PC-3 (cell line): Measurements from ENCODE around the gene CNPY4. TPM values are rescaled to one million over a fixed set of nuclear protein-coding genes. Genes with fewer than 3 reads are reported as not detected.

Source experiments
- ATAC-seq: fragments of 200-7000 bp; cut with Tn5 transposase; 2 replicates; pipeline ENCODE4 v1.9.1; 2020; ENCODE audit warnings: mild to moderate bottlenecking, moderate library complexity
- BruUV-seq: library from RNA; stranded (reverse); fragments of 400-500 nt; replicated peaks from 2 replicates; lab custom pipeline; 2021; lab: Mats Ljungman, UMichigan
- CTCF ChIA-PET: fragments of 300-600 bp; sonication (Branson Sonifier 250); formaldehyde crosslinking; loops from one replicate; lab custom pipeline; 2022; ENCODE audit warnings: antibody characterized with exemption; lab: Charles Lee
- POLR2A ChIA-PET: fragments of 300-600 bp; sonication (Branson Sonifier 250); formaldehyde crosslinking; loops from one replicate; lab custom pipeline; 2022; ENCODE audit warnings: antibody characterized with exemption; ENCODE audit not compliant: unreplicated experiment; lab: Charles Lee
- DNase-seq: peaks from one replicate; pipeline ENCODE4 v3.0.0-alpha.2; 2015
- H2AFZ ChIP-seq: fragments of 300-600 bp; sonication (generic); 2 replicates; pipeline ENCODE4 v1.6.0; 2016; ENCODE audit warnings: antibody characterized with exemption, low read length
- H3F3A ChIP-seq: fragments of 300-600 bp; sonication (generic); one replicate; pipeline ENCODE4 v1.6.0; 2017; ENCODE audit warnings: antibody characterized with exemption, low read length, control low read depth, mild to moderate bottlenecking; ENCODE audit not compliant: unreplicated experiment
- H3K27ac ChIP-seq: fragments of 300-600 bp; sonication (generic); 2 replicates; pipeline ENCODE4 v1.5.1; 2016; ENCODE audit warnings: mild to moderate bottlenecking, low read length
- H3K27me3 ChIP-seq: fragments of 300-600 bp; sonication (generic); 2 replicates; pipeline ENCODE4 v1.6.1; 2016; ENCODE audit warnings: low read length, mixed read lengths
- H3K36me3 ChIP-seq: fragments of 300-600 bp; sonication (generic); 2 replicates; pipeline ENCODE4 v1.6.1; 2016; ENCODE audit warnings: low read depth, mixed run types, low read length, mixed read lengths
- H3K4me1 ChIP-seq: fragments of 300-600 bp; sonication (generic); 2 replicates; pipeline ENCODE4 v1.5.1; 2016; ENCODE audit warnings: low read length; ENCODE audit not compliant: insufficient read depth
- H3K4me2 ChIP-seq: fragments of 300-600 bp; sonication (generic); 2 replicates; pipeline ENCODE4 v1.6.0; 2016; ENCODE audit warnings: low read length
- H3K4me3 ChIP-seq: fragments of 300-600 bp; sonication (generic); 2 replicates; pipeline ENCODE4 v1.5.1; 2016; ENCODE audit warnings: mild to moderate bottlenecking, low read length, mixed read lengths
- H3K79me2 ChIP-seq: fragments of 300-600 bp; sonication (generic); 2 replicates; pipeline ENCODE4 v1.6.1; 2017; ENCODE audit warnings: low read length, mixed read lengths
- H3K9ac ChIP-seq: fragments of 300-600 bp; sonication (generic); 2 replicates; pipeline ENCODE4 v1.6.0; 2016; ENCODE audit warnings: mild to moderate bottlenecking, low read length
- H3K9me2 ChIP-seq: fragments of 300-600 bp; sonication (generic); replicated peaks from 2 replicates; pipeline ENCODE4 v1.6.1; 2016; ENCODE audit warnings: mixed run types, low read length, mixed read lengths
- H3K9me3 ChIP-seq: fragments of 300-600 bp; sonication (generic); 2 replicates; pipeline ENCODE4 v1.6.1; 2016; ENCODE audit warnings: low read length, mixed read lengths
- H4K20me1 ChIP-seq: fragments of 300-600 bp; sonication (generic); 2 replicates; pipeline ENCODE4 v1.6.1; 2016; ENCODE audit warnings: low read length, mixed read lengths
- CTCF ChIP-seq: fragments of 300-600 bp; sonication (generic); conservative IDR thresholded peaks from 2 replicates; pipeline ENCODE4 v1.5.1; 2017; ENCODE audit warnings: antibody characterized with exemption, low read depth, mild to moderate bottlenecking, low read length
- EZH2 ChIP-seq: fragments of 300-600 bp; sonication (generic); IDR thresholded peaks from one replicate; pipeline ENCODE4 v1.6.1; 2017; ENCODE audit warnings: antibody characterized with exemption, mild to moderate bottlenecking, low read length; ENCODE audit not compliant: unreplicated experiment
- EZH2phosphoT487 ChIP-seq: fragments of 300-600 bp; sonication (generic); IDR thresholded peaks from 2 replicates; pipeline ENCODE4 v1.6.1; 2018; ENCODE audit warnings: mild to moderate bottlenecking, antibody characterized with exemption, low read length, borderline replicate concordance
- intact Hi-C: fragments of 100-400 bp; cut with micrococcal nuclease; formaldehyde crosslinking; loops from 2 replicates; pipeline ENCODE4 v1.9.0; 2023
- total RNA-seq: library from RNA; depleted of rRNA; stranded (reverse); fragments of >200 nt; gene quantifications from 2 replicates; pipeline ENCODE4 v1.2.3, GENCODE V29; 2014

Gene CNPY4
- total RNA-seq, 1 experiment from 2014 or later, result 7.5 TPM

GRCh38 chr7:100118388-100119071 is 904 bp upstream of the CNPY4 start:
- BruUV-seq, result TSS peak; percentile 62
- ChIA-PET POLR2A (no interaction called here), CTCF (no interaction called here)
- peak overlapping the region; percentile 87 for H3K9ac ChIP-seq
- no peaks in the 10 kb centered on the region for H3K36me3 ChIP-seq
- ATAC-seq (no peak), DNase-seq (no peak)
- peak overlapping the region; percentile 49 for H3K27ac ChIP-seq
- no peaks in the 10 kb centered on the region for H4K20me1 ChIP-seq
- H2AFZ ChIP-seq, result peak overlapping the region; percentile 96
- H3K4me3 ChIP-seq, result peak overlapping the region; percentile 98
- intact Hi-C loops, result loop anchor here (2.0 kb wide), 1 partner anchor 18 kb away; the partner anchor contains the start of genes AP4M1 and MCM7
- H3K9me3 ChIP-seq, result no peaks in the 10 kb centered on the region
- H3K4me1 ChIP-seq, result peaks cover 13% of the 10 kb centered on the region; the same call in 1 of the 2 replicates
- H3K4me2 ChIP-seq, result peak overlapping the region; percentile 97
- peaks cover 16% of the 10 kb centered on the region for H3K79me2 ChIP-seq
- H3K9me2 ChIP-seq, result no peaks in the 10 kb centered on the region
- no peaks in the 10 kb centered on the region for H3F3A ChIP-seq
- no peak for TF ChIP-seq EZH2phosphoT487
- no peak for TF ChIP-seq CTCF
- TF ChIP-seq EZH2, result no peak
- H3K27me3 ChIP-seq, result no peaks in the 10 kb centered on the region

GRCh38 chr7:100119970-100120732 is 717 bp downstream of the CNPY4 start:
- no peaks in the 10 kb centered on the region for H3K9me3 ChIP-seq
- H3K27ac ChIP-seq, result peak overlapping the region; percentile 49
- POLR2A ChIA-PET, result no interaction called here
- no peaks in the 10 kb centered on the region for H3K27me3 ChIP-seq
- H3K9ac ChIP-seq, result peak overlapping the region; percentile 87
- no peaks in the 10 kb centered on the region for H4K20me1 ChIP-seq
- CTCF ChIA-PET, result no interaction called here
- peaks cover 13% of the 10 kb centered on the region; the same call in 1 of the 2 replicates for H3K4me1 ChIP-seq
- no peak for TF ChIP-seq EZH2
- no peak for TF ChIP-seq CTCF
- TF ChIP-seq EZH2phosphoT487, result no peak
- peak; percentile 57 for DNase-seq
- TSS peak; percentile 82 for BruUV-seq
- H3K4me3 ChIP-seq, result peak overlapping the region; percentile 98
- peak; percentile 67 for ATAC-seq
- intact Hi-C loops, result loop anchor here (2.0 kb wide), 1 partner anchor 19 kb away; the partner anchor contains the start of genes AP4M1 and MCM7
- no peaks in the 10 kb centered on the region for H3F3A ChIP-seq
- H3K79me2 ChIP-seq, result peaks cover 16% of the 10 kb centered on the region
- no peaks in the 10 kb centered on the region for H3K9me2 ChIP-seq
- peak overlapping the region; percentile 97 for H3K4me2 ChIP-seq
- no peaks in the 10 kb centered on the region for H3K36me3 ChIP-seq
- H2AFZ ChIP-seq, result peak overlapping the region; percentile 96
